ENCODE measurements around the gene ABCC10.
"Not testable (repeated sequence)": the region's sequence is repeated elsewhere in the genome, so short reads cannot be mapped to it uniquely, and the experiment has no call there.

ABCC10 gene

DNA sequence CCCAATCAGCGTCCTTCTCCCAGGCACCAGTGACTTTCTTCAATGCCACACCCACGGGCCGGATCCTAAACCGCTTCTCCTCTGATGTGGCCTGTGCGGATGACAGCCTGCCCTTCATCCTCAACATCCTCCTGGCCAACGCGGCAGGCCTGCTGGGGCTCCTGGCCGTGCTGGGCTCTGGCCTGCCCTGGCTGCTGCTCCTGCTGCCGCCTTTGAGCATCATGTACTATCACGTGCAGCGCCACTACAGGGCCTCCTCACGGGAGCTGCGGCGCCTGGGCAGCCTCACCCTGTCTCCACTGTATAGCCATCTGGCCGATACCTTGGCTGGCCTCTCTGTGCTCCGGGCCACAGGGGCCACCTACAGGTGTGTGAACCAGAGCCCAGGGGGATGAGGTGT, 18.2 kb downstream of the ABCC10 start:
- DNase-seq: no peak

DNA sequence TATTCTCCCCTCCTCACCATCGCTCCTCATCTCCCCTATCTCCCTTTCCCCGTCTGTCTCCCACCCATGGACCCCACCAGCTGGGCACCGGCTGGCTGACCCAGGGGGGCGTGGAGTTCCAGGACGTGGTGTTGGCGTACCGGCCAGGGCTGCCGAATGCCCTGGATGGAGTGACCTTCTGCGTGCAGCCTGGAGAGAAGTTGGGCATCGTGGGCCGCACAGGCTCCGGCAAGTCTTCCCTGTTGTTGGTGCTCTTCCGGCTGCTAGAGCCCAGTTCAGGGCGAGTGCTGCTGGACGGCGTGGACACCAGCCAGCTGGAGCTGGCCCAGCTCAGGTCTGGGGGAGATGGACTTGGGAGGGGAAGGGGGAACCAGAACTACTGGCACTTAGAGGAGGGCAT, 20.3 kb downstream of the ABCC10 start:
- no peak for DNase-seq

DNA sequence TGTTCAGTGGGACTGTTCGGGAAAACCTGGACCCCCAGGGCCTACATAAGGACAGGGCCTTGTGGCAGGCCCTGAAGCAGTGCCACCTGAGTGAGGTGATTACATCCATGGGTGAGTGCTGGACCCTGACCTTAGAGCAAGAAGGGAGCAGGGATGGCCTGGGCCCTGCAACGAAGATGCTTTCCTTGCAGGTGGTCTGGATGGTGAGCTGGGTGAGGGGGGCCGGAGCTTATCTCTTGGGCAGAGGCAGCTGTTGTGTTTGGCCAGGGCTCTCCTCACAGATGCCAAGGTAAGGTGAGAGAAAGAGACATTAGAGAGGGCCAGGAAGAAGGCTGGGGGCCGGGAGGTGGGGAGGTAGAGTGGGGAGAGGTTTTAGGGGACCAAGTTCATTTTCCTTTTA, 21.6 kb downstream of the ABCC10 start:
- no peak for DNase-seq

DNA sequence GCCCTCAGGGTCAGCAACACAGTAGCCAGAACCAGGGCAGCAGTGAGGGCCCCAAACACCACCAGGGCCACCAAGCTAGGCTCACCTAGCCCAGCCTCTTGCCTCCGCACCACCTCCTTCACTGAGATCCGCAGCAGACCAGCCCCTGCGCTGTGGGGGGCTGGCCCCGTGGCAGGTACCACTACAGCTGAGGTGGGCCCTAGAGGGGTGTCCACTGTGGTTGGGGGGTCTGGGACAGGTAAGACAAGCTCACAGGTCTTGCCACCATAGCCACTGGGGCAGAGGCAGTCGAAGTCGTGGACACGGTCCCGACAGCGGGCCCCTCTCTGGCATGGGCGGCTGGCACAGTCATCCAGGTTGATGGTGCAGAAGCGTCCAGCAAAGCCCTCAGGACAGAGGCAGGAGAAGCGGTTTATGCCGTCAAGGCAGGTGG, 23.4 kb downstream of the ABCC10 start:
- DNase-seq: no peak

DNA sequence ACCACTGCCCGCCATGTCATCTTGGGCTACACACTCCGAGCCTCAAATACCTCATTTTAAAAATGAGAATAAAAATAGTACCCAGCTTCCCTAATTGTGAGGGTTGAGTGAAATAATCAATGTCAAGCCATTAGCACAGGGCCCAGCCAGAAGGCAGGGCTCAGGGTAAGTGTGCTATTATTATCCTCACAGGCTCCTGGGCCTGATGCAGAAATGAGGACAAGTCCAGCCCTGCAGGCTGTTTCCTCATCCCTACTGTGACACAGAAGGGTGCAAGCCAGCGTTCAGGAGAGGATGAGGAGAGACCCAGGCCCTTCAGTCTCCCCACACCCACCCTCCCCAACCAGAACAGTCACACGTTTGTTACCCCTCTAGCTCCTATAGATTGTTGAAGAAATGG, 24.0 kb downstream of the ABCC10 start:
- no peak for DNase-seq

DNA sequence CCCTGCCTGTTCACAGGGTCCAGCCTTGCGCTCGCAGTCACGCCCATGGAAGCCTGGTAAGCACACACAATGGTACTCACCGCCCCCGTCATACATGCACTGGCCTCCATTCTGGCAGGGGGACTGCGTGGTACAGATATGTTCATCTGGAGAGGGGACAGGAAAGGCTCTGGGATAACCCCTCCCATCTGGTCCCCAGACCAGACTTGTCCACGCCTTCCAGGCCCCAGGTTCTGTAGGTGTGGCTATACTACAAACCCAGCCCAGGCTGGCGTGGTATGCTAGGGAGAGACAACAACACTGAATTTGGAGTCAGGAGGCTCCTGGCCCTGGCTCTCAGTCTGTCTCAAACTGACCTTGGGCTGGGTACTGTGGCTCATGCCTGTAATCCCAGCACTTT, 24.6 kb downstream of the ABCC10 start:
- DNase-seq: no peak

DNA sequence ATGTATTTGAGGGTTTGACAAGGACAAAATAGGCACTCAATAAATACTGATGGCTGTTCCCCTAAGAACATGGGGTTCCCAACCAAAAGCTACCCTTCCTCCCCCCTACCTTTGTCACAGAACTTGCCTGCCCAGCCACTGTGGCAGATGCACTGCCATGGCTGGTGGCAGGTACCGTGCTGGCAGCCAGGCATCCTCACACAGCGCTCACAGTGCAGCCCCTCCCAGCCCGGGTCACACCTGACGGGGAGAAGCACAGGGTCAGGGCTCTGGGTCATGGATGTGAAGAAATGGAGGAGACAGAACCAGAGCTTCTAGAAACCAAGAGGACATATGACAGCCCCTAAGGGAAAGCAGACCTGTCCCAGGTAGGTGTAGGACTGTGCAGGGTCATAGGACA, 25.6 kb downstream of the ABCC10 start:
- no peak for DNase-seq

DNA sequence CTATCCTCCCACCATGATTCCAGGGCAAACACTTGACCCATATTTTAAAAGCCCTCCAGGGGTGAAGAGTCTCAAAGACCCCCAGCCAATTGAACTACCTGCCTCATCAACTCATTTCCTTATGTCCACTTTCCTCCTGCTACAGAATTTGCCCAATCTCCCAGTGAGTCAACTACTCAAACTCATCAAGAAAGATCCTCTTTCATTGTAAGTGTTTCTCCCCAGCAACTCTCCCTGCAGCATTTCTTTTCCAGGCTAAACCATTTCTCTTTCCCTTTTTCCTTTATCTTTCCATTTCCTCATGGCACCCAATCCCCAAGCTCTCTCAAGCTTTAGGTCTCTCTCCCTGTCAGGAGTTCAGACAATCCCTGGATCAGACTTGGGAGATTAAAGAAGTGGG, 26.5 kb downstream of the ABCC10 start:
- DNase-seq: no peak

DNA sequence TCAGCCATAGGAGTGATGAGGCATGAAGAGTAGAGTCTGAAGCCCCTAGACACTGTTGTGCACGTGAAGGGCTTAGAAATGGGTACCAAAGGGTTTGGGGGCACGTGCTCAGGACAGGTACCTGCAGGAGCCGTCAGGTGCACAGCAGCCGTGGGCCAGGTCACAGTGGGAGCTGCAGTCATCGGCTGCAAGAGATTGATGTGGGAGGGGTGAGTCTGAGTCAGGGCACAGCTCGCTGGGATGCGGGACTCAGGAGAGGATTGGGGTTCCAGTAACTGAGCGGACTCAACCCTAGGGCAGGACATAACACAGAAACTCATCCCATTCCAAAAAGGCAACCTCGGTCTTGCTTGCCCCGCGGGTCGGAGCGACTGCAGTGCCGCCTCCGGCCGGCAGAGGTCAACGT, 27.0 kb downstream of the ABCC10 start:
- DNase-seq: no peak

DNA sequence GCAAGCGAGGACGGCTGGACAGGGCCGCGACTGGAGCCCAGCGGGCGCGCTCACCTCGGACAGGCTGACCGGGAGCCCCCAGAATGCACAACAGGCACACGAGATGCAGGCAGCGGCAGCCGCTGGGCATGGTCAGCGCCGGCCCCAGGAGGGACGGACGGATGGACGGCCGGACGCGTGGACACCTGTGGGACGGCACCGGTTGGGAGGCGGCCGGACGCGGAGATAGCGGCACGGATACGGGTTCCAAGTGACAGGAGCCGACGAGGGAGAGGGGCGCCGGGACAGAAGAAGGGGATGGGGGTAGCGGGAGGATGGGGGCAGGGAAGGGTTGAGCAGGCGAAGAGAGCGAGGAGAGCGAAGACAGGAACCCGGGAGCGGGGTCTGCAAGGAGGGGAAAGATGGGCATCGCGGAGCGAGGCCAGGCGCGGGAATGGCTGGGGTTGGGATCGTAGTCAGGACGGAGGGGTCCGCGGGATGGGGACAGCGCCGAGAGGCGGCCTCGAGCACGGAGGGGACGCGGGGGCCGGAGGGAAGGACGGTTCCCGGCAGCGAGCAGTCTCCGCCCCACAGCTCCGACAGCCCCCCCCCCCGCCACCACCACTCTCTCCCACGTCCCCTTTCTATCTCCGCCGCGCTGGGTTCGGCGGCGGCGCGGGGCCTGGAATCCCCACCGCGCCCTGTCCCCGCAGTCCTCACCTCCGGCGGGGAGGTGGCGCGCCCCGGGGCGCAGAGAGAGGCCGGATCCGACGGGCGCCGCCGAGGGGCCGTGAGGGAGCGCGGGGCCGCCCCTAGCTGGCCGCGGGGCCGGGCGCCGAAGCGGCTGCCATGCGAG, 27.6 kb downstream of the ABCC10 start:
- peak; percentile 43 for DNase-seq

DNA sequence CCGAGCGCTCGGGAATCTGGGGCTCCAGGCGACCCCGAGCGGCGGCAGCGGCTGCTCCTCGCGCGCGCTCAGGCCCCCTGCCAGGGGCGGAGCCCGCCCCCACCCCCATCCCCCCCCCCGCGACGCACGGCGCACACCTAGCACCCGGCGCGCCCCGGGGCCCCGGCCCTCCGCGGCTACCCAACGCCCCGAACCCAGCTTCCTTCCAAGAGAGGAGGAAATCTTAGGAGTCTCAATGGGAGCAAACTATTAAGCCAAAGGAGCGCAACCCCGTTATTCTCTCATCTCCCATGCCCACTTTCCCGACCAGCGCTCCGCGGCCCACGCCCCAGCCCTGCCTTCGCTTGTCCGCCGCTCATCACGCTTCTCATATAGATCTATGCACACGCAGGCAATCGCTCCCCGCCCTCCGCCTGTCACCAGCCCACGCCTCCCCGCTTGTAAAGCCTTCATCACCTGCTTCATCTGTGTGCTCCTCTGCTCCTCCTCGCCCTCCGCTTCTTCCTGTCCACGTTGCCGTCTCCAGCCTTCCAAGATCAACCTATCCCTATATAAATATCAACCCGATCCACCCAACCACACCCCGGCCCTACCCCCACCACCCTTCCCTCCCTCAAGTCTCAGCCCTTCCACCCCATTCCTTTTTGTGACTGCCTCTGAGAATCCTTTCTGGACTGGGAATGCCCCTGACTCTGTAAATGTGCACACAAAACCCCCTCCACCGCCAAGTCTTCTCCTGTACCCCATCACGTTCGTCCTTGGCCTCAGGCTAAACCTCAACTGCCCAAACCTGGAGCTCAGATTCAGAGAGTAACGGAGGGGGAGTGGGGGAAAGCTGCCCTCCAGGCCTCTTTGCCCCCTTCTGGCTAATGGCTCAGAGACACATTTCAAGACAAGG, 28.4 kb downstream of the ABCC10 start, which contains the start of gene DLK2:
DLK2 (minus strand) TSS at position 18 of the 898 bp plus-strand sequence. CDS start 723 bp downstream, outside the sequence.
- no peak for DNase-seq

DNA sequence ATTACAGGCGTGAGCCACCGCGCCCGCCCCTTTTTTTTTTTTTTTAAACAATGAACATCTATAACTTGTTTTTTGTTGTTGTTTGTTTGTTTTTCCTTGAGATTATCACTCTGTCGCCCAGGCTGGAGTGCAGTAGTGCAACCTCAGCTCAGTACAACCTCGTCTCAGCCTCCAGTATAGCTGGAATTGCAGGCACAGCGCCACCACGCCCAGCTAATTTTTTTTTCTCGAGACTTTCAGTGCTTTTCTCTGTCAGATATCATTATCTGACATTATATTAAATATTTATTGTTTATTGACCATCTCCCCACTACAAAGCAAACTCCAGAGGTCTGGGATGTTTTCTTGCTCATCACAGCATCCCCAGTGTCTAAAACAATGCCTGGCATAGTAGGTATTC, 30.3 kb downstream of the ABCC10 start:
- DNase-seq: no peak

DNA sequence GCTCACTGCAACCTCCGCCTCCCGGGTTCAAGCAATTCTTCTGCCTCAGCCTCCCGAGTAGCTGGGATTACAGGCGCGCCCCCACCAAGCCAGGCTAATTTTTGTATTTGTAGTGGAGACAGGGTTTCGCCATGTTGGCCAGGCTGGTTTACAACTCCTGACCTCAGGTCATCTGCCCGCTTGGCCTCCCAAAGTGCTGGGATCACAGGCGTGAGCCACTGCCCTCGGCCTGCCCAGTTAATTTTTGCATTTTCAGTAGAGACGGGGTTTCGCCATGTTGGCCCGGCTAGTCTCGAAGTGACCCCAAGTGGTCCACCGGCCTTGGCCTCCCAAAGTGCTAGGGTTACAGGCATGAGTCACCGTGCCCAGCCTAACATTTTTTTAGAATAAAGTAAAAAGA, 30.8 kb downstream of the ABCC10 start:
- not testable (repeated sequence) for DNase-seq

DNA sequence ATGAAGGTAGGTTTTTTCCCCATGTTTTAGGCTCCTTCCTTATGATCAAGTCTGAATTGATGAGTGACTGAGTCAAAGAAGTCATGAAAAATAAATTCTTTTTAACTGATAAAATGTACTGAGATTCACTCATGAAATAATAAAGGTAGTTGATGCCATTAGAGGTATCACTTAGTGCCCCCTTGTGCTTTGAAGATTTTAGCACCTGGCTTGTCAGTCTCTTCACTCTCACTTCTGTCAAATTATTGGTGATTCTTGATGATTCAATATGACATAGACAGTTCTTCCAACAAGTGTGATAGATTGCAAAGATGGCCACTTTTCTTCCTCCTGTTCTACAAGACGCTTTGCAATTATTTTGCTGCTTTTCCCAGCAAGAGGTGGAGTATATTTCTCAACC, 32.2 kb downstream of the ABCC10 start:
- no peak for DNase-seq

DNA sequence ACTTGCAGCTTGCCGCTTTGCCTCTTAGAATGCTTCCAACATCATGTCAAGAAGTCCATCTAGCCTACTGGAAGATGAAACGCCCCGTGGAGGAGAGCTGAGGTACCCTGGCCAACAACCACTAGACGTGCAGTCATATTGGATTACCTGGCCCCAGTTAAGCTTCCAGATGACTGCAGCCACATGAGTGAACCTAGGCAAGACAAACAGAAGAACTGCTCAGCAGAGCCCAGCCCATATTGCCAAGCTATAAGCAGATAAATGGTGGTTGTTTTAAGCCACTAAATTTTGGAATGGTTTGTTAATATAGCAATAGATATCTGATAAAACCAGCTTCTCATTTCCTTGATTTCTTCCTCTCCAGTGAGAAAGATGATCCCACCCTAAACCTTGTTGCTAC, 32.7 kb downstream of the ABCC10 start:
- no peak for DNase-seq

DNA sequence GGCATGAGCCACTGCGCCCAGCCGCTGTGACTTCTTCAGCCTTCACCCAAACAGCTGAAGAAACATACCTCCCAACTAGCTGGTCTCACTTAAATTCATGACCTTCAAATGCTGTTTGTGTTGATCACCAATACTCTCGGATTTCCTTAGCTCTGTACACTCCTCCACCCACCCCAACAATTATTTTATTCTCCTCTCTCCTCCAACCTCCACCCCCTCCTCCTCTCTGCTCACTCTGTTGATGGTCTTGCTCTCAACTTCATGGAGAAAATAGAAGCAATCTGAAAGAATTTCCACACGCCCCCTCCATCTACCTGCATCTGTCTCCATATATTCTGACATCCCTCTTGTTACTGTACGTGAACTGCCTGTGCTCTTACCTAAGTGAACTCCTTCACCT, 34.6 kb downstream of the ABCC10 start:
- no peak for DNase-seq

DNA sequence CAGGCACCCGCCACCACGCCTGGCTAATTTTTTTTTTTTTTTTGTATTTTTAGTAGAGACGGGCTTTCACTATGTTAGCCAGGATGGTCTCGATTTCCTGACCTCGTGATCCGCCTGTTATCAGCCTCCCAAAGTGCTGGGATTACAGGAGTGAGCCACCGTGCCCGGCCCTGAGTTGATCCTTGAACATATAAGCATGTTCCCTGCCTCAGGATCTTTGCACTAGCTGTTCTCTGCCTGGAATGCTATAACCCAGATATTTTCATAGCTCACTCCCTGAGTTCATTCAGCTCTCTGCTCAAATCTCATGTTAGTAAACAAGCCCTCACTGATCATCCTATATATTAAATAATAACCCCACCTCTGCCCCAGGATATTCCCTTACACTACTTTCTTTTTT, 37.0 kb downstream of the ABCC10 start:
- no peak for DNase-seq

DNA sequence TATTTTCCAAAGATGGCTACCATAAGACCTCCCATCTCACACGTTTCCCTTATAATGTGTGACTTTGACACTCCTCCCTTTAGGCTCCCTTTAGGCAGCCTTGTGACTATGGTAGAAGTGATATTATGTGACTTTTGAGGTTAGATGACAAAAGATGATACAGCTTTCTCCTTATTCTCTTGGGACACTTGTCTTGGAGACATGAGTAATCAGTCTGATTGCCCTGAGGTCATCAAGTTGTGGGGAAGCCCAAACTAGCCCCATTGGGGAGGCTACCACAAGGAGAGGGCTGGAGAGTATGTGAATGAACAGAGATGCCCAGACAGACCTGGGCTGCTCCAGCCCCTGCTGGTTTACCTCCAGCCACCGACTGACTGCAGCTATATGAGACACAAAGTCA, 38.6 kb downstream of the ABCC10 start:
- DNase-seq: no peak

DNA sequence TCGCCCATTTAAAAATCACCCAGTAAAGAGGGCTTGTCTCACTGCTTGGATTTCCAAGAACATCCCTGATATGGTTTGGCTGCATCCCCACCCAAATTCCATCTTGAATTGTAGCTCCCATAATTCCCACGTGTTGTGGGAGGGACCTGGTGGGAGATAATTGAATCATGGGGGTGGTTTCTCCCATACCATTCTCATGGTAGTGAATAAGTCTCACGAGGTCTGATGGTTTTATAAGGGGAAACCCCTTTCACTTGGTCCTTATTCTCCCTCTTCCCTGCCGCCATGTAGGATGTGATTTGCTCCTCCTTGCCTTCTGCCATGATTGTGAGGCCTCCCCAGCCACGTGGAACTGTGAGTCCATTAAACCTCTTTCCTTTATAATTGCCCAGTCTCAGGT, 39.9 kb downstream of the ABCC10 start:
- not testable (repeated sequence) for DNase-seq

DNA sequence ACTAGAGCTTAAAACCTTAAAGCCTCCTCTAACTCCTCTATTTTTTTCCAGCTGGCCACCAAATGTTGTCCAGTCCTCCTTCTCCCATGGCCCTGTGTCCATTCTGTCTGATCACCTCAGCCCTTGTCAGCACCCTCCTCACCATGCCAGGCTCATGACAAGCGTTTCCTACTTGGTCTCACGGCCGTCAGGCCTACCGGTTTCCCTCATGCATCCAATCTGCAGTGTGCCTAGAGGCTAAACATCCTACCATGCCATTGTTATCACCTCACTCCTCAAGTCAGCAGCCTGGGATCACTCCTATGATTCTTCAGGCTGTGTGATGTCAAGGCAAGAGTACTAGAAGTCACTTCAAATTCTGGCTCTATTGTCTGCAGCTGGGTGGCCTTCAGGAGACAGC, 40.4 kb downstream of the ABCC10 start:
- no peak for DNase-seq

DNA sequence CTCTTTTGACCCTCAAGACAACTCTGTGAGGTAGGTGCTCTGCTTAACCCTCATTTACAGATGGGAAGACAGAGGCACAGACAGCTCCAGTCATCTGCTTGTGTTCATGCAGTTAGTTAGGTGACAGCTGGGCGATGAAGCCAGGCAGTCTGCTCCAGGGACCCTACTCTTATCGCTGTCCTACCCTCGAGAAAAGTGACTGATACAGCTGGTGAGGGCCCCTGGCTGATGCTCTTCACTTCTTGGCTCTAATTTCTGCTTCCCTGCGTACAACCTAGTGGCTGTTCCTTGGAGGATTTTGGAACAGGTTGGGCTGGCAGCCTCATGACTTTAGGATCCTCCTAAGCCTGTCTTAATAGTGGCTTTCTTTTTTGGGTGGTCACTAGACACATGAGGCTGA, 40.9 kb downstream of the ABCC10 start:
- DNase-seq: no peak

DNA sequence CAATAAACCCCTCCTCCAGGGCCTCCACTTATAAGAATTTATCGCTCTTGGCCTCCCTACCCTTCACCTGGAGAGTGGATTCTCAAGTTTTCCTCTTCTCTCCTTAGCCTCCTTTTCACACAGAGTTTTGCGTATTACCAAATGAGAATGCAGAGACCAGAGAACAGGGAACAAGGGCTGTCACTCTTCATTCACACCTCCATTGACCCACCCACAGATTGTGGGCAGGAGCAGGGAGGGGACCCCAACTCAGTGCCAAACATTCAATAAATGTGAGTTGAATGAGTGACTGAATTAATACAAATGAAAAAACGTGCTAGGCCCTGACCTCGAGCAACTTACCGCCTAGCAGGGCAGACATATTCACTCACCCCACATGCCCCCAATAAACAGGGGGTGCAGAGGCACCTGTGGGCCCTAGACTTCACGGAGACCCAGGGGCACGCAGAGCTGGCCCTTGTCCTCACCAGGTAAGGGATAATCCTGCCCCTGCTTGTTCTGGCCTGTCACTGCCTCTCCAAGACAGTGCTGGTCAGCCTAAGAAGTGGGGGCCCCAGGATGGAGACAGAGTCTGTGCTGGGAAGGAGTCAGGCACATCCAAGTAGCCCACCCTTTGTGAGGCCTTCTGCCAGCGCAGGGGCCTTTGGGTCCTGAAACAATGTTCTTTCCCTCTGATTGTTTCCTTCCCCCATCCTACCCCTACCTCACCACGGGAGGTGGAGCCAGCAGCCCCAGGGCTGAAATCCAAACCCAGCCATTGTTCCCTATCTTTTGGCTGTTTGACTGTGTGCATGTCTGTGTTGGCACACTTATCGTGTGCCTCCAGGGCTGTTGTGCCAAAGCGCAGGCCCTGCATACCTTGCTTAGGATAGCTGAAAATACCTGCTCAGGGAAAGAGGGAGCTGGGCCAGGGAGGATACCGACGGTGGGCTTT, 41.7 kb downstream of the ABCC10 start:
- DNase-seq: no peak

DNA sequence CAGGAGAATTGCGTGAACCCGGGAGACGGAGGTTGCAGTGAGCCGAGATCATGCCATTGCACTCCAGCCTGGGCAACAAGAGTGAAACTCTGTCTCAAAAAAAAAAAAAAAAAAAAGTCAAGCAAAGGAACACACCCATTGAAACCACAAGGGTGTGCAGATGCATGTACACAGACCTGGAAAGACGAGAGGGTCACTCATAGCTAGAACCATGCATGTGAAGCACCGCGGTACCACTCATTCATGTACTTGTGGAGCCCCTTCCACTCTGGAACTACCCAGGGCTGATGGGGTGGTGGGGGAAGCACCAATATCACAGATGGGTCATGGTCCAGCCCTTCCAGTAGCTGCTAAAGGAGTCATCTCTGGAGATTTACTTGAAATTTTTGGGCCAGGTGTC, 42.6 kb downstream of the ABCC10 start:
- DNase-seq: no peak
